ENCODE measurements around the gene GPA33. TPM values are rescaled to one million over a fixed set of nuclear protein-coding genes. Genes with fewer than 3 reads are reported as not detected.

The GPA33 gene
- total RNA-seq, 1 donor from 2014 or later = not detected

DNA sequence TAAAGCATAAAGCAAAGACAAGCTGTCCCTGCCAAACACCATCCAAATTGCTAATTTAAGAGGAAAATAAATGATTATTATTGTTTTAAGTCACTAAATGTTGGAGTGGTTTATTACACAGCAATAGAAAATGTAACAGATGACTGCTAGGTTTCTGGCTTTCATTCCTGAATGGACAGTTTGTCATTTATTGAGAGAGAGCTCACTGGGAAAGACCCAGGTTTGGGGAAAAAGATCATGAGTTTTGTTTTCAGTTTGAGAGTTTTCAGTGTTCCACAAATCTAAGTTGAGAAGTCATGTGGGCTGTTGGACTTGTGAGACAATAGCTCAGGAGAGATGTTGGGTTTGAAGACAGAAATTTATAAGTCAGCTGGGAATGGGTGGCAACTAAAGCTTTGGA lies 5.4 kb downstream of the GPA33 start:
- DNase-seq = no peak

DNA sequence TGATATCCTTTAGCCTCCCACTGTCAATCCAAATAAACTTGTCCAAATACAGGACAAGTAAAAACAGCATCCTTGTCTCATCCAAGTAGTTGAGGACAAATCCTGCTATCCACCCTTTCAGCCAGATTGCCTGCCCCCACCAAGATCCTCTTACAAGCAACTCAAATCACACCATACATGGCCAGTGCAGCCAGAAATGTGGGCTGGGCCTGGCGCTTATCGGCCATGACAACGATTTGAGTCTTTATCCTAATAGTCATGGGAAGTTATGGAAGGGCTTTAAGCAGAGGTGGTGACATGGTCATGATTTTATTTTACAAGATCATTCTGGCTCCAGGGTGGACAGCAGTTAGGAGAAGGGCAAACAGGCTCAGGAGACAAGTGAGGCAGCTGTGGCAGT lies 6.3 kb downstream of the GPA33 start:
- DNase-seq = no peak

DNA sequence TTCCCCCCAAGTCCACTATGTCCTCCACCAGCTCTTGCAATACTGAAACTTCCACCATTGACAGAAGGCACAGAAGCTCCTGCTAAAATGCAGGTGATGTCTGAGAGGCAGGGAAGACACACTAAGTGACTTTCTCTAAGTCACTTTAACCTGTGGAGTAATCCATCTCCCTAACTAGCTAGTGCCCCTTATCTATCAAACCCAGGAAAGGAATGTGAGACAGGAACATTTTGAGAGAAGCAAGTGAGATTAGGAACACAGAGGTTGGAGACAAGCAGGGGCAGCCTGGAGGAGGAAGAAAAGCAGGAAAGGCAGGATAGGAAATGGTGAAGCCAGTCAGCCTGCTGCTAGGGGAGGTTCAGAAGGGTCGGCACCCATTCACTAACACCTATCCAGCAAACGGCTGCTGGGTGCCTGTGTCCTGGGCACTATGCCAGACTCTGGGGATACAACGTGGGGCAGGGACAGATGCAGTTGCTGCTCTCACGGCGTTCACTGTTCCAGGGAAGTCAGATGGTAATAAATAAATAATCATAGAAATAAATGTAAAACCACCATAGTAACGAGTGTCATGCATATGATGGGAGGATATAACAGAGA lies 7.0 kb downstream of the GPA33 start:
- DNase-seq = no peak

DNA sequence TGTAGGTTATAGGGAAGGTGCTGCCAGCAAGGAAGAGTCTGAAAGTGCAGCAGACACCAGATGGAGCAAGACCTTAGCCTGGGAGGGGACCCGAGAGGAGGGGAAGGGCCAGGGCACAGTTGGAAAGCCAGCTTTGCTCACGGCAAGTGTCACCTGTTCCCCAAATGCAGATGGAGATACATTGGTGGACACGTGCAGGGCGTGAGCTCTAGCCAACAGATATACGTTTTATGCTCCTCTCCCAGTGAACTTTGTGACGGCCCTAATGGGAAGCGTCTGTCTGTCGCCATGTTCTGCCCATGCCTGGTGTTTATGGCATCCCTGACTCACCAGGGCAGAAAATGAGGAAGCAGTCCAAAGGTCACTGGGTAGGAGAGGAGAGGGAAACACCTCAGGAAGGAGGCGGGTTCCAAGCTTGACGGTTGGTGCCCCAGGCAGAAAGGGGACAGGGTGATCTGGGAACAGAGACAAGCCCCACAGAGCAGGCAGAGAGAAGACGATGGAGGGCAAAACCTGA lies 7.6 kb downstream of the GPA33 start:
- DNase-seq = no peak

DNA sequence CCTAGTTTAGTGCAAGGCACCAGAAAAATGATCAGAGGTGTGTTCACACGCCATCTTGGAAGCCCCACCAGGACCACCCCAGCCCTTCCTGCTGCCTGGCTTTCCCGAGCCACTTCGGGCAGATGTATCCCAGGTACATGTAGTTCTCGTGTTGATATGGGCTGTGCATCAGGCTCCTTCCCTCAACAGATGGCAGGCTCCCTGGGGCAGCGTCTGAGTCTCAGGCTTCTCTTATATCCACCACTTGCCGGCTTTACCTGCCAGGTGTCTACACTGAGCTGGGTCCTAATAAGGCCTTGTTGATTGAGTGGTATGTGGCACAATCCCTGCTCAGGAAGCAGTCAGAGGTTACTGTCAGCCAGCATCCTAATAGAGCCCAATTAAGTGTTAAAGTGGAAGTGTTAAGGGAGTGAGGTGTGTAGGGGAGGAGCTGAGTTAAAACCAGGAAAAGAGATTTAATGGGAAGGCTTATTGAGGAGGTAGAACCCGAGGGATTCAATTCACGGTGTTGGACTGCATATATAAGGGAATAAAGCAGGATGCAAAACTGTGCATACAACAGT lies 8.5 kb downstream of the GPA33 start:
- no peak for DNase-seq

DNA sequence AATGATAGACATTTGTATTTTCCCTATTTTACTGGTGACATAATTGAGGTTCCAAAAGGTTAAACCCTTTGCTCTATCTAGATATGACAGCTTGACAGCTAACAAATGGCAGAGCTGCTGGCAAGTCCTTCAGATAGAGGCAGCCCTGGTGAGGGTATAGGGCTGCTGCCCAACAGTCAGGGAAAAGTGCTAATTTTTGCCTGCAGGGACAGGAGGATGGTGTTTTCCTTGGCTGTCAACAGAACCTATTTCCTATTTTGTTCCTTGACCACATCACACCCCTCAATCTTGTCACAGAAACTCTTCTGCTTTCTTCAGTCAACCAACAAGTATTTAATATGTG lies 12.3 kb downstream of the GPA33 start:
- no peak for DNase-seq

DNA sequence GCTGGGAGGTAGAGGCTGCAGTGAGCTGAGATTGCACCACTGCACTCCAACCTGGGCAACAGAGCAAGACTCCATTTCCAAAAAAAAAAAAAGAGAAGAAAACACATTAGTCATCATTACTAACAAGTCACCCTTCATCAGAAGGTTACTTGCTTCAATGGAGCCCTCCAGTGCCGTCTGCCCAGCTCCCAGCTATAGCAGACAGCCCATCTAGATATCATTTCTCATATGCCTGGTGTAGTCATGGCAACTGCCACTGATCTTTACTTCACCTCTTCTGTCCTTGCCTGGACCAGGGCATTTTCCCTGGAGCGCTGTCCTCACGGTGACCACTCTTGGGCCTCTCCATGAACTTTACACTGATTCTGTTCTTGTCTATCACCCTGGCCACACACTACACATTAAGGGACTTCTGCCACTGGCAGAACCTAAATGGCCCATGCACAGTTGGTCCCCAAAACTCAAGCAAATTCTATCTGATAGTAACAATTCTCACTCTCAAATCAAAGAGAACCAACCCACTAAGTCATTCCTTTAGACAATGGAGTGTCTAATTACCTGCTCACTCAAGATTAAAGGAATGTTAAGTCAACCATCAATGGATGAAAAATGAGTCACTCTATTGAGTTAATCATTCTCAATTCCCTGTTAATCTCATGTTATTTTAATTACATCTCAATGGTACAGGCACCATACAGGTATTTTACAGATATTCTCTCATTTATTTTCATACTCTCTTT lies 12.9 kb downstream of the GPA33 start:
- DNase-seq = no peak

DNA sequence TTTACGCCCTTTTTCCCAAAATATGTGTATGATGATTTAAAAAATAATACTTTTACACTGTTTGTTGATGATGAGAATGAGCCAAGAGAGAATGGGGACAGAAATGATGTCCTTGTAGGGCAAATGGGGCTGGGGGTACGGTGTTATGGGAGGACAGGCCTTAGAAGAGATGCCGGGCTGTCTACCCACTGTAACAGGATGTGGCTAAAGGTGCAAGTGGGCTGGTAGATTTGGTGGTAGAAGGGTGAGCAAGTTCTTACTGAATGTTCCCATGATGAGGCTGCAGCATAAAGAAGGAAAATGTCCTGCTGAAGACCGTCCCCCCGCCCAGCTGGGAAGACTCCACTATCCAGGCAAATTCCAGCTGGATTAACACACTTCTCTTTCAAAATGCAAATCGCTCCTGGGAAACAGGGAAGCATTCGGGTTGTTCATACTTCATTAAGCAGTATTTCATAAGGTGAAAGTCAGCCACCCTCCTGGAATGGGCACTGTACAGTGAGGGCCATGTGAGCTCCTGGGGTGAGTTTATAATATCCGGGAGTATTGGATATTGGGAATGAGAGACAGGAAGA lies 14.0 kb downstream of the GPA33 start:
- DNase-seq = no peak

DNA sequence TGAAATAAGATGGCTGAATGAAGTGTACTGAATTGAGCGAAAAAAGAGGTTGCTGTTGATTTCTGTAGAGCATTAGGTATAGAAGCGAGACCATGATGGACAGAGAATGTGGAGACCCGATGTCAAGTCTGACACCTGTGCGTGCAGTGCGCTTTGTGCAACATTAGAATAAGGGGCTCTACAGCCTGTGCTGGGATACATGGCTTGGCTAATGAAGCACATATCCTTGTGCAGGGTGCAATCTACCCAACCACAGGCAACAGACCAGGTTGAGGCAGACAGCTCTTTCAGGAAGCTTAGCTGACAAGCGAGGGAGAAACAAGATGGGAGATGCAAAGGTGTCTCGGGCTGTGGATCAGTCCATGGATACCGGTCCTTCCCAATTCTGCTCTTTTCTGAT lies 18.9 kb downstream of the GPA33 start:
- DNase-seq = no peak

DNA sequence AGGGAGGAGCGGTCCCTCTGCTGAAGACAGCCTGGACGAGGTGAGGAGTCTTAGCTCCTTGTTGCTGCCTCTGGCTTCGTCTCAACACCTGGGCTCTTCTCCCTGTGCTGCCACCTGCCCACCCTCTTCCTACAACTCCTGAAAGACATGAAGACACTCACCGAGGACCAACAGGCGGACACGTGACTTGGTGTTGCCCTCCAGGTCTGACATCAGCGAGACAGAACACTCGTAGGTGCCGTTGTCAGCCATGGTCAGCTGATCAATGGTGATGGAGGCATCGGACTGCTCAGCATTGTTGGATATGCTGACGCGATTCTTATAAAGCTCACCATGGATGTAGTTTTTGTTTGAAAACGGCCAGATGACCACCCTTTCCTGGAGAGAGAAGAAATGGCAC lies 21.4 kb downstream of the GPA33 start:
- DNase-seq = no peak

DNA sequence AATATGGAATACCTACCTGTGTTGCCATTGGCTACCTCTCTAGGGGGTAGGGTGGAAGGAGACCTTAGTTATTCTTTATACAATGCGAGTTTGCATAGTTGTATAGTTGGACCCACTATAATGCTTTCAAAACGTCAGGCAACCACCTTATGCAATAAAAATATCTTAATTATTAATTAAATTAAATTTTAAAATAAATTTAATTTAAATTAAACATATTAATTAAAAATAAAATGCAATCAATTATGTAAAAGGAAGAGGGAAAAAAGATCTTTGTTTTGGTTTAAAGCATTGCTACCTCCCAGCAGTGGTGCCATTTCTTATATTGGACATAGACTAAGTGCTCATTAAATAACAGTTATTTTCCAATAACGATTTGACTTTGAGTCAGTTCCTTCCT lies 22.3 kb downstream of the GPA33 start:
- DNase-seq = no peak

DNA sequence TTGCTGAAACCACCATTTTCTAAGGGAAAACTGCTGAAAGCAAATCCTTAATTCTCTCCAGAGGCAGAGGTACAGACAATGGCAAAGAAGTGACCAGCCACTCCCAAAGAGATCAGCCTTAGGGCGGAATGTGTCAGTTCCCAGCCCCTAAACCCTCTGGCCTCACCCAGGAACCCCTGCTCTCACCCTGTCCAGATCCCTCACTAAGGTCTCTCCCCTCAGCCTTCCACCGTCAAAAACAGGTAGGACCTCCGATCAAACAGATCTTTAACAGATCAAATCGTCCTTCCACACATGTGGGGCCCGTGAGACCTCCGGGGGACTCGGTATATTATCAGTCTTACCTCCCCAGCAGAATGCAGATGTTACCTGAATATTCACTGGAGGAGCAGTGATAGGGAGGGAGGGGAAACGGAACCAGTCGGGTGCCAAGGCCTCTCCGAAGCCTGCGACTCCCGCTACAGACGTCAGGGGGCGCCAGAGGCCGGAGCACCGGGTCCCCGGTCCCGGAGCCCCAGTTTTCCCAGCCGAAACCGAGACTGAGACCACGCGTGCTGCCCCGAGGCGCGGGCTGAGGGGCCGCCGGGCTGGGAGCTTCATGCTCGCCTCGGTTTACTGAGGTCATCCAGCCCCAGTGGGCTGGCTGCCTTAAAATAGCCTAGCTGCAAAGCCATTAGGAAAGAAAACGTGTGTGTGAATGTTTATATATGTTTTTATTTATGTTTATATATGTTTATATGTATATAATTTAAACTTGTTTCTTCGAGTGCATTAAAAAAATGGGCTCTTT lies 23.6 kb downstream of the GPA33 start:
- peak; percentile 51 for DNase-seq

DNA sequence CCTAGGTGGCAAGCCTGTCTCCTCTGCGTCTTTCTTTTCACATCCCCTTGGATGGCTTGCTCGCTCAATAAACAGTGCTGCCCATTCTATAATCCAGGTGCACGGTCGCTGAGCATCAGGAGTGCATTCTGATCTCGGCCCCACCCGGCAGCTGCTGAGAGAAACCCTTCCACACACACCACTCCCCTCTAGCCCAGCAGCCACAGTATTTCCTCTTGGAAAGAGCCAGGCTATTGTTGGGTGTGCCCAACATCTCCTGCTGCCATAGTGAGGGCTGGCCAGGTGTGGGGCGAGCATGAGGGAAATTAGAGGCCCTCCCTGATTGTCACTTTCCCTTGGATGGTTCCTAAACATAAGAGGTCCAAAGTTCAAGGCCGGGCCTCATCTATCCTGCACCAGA lies 24.7 kb downstream of the GPA33 start:
- no peak for DNase-seq

DNA sequence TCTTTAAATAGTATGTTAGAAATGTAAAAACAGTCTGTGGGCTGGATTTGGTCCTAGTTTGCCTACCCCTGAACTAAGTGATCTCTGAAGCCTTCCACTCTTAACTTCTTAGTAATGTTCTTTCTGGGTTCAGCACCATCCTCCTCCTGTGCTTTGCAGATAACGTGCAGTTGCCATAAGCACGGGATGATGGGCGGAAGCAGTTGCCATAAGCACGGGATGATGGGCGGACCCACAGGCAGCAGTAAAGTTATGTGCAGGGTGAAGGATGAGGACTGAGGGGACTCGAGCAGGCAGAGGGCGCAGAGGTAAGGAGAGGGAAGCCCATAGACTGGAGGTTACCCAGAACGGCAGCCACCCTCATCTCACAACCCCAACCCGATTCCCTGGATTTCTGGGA lies 25.6 kb downstream of the GPA33 start:
- DNase-seq = no peak

DNA sequence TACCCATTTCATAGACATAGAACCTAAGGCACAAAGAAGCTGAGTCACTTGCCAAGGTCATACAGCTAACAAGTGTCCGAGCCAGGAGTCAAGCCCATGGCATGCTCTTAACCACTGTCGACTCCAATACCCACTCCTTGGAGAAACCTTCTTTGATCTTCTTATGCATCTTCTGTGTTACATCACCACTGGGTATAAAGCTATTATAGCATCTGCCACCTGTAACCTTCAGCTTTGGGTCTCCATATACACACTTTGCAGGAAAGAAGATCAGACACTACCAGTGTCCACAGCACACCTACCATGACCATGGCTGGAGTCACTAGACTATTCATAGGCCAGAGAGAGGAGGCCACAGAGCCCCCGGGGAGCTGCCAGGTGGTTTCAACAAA lies 29.1 kb downstream of the GPA33 start:
- DNase-seq = no peak

DNA sequence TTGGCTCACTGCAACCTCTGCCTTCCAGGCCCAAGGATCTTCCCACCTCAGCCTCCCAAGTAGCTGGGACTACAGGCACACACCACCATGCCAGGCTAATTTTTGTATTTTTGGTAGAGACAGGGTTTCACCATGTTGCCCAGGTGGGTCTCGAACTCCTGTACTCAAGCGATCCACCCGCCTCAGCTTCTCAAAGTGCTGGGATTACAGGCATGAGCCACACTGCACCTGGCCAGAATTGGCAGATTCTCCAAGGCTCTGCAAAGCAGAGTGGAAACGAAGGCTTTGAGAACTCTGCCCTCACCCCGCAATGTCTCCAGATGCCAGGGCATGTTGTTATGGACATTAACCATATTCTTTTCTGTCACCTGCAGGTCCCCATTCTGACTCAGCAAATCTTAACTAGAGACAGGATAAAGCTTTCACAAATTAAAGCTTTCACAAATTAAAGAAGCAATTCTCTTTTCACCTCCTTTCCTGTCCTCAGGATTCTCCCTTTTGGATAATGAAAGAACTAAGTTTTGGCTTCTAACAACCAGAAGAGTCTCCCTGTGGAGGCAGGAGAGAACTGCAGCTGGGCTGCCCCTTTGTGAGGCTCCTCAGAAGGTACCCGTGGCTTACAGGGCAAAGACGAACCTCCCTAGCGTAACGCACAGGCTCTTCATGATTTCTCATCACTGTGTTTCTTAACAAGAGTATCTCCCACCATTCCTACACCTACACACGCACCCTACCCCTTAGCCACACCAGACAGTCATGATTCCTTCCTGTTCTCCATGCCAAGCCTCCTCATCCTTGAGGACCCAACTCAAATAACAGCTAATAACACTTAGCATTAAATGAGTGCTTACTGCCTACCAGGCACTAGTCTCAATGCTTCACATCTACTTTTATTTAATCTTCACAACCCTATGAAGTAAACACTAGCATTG lies 29.8 kb downstream of the GPA33 start:
- DNase-seq = no peak

DNA sequence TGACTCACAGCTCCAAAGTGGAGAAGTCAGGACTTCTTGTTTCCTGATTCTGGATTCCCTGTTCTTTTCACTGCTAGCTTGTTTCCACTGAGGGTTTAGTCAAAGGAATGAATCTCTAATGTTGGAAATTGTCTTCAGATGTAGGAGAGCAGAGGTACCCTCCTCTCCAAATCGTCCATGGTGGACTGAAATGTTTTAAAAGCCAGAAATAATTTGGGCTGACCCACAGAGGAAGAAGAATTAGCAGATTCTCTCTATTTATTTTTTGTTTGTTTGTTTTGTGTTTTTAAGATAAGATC lies 30.4 kb downstream of the GPA33 start:
- no peak for DNase-seq

DNA sequence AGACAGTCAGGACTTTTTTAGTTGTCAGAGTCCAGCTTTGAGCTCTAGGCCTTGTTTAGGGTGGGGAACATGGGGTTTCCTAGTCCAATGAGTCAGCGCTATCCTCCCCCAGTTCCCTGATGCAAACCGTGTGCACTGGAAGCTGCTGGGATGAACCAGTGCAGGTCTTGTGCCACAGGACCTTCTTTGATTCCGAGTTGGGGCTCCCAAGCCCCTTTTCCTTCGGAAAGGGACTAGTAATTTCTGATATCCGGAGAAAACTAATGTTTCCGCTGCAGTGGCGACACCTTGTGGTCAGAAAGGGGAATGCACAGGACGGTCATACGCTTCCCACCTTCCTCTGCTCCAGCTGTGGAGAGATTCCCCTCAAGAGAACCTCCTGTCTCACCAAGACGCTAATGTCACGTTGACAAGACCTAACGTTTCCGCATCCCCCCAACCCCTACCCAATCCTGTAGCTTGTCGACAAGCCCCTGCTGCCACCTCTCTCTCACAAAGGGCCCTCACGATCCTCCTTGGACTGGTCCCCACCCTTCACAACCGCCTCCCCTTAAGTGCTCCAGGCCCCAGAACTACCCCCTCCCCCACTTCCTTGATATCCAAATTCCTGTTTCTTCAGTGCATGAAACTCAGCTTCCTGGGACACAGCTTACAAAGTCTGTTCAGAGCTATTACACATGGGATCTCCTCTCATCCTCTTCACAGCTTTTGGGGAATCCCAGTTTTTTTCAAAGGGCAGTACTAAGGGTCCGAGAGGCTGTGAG lies 30.9 kb downstream of the GPA33 start:
- peak; percentile 50 for DNase-seq

DNA sequence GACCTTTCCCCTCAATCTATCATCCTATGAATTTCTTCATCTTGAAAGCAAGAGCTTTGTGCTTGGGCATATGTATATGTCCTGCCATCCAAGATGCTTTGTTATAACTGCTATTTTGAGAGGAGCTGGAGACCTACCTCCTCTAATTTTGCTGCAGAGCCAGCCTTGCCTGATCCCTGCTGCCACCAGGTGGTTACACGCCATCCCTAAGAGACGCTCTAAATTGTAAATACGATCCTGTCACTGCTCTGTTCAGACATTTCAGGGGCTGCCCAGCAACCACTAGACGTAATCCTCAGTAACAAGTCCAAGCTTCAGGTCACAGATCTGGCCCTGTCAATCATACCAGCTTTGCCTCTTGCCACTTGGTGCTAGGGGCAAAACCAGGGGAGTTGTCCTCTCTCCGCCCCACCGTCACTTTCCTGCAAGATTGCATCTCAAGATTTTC lies 32.9 kb downstream of the GPA33 start:
- DNase-seq = no peak

DNA sequence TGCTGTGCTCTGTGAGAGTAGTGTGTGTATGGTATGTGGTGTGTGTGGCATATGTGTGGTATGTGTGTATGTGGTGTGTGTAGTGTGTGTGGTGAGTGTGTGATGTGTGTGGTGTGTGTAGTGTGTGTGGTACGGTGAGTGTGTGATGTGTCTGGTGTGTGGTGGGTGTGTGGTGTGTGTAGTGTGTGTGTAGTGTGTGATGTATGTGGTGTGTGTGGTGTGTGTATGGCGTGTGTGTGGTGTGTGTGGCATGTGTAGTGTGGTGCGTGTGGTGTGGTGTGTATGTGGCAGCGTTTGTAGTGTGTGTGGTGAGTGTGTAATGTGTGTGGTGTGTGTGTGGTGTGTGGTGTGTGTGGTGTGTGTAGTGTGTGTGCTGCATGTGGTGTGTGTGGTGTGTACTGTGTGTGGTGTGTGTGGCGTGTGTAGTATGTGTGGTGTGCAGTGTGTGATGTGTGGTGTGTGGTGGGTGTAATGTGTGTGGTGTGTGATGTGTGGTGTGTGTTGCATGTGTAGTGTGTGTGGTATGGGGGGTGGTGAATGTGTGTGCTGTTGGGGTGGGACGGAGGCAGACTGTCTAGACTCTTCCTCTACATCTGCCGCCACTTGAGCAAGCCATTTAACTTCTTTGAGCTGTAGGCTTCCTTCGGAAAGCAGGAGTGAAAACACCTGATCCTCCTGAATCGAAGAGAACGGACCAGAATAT lies 33.5 kb downstream of the GPA33 start:
- DNase-seq = no peak

All from occipital lobe (tissue), 2 donors.